Subcutaneous adipose tissue (tissue), 4 donors: ENCODE measurements around the gene TCP10L. TPM values are rescaled to one million over a fixed set of nuclear protein-coding genes. Genes with fewer than 3 reads are reported as not detected.

Experiments used
- total RNA-seq, 4 donors: library from RNA; depleted of rRNA; stranded (reverse); fragments of >200 nt; gene quantifications; one replicate each; pipeline ENCODE4 v1.1.0, GENCODE V29; 2016
- TF ChIP-seq, protein P1 (sequence below): fragments of 450-650 bp; IDR thresholded peaks from one replicate; pipeline ENCODE4 v1.5.1; 2016; ENCODE audit warnings: low read depth, mild to moderate bottlenecking, control low read depth, antibody characterized with exemption, moderate library complexity

Gene TCP10L
- total RNA-seq, 4 donors from 2014 or later = not detected

GRCh38 chr21:32560896-32561295 lies 24.4 kb downstream of the TCP10L start:
- TF ChIP-seq, protein P1, sequence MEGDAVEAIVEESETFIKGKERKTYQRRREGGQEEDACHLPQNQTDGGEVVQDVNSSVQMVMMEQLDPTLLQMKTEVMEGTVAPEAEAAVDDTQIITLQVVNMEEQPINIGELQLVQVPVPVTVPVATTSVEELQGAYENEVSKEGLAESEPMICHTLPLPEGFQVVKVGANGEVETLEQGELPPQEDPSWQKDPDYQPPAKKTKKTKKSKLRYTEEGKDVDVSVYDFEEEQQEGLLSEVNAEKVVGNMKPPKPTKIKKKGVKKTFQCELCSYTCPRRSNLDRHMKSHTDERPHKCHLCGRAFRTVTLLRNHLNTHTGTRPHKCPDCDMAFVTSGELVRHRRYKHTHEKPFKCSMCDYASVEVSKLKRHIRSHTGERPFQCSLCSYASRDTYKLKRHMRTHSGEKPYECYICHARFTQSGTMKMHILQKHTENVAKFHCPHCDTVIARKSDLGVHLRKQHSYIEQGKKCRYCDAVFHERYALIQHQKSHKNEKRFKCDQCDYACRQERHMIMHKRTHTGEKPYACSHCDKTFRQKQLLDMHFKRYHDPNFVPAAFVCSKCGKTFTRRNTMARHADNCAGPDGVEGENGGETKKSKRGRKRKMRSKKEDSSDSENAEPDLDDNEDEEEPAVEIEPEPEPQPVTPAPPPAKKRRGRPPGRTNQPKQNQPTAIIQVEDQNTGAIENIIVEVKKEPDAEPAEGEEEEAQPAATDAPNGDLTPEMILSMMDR = no peak

DNA sequence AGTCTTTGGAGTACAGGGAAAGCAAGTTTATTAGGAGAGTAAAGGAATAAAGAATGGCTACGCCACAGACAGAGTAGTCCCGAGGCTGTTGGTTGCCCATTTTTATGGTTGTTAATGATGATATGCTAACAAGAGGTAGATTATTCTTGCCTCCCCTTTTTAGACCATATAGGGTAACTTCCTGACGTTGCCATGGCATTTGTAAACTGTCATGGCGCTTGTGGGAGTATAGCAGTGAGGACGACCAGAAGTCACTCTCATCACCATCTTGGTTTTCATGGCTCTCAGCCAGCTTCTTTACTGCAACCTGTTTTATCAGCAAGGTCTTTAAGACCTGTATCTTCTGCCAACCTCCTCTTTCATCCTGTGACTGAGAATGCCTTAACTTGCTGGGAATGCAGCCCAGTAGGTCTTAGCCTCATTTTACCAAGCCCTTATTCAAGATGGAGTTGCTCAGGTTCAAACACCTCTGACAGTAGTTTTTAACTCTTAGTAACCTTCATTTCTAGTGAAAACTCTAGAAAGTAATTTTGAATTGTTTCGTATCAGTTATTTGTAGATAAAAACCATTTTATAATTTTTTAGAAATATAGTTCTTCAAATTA lies 26.2 kb downstream of the TCP10L start:
- TF ChIP-seq, protein P1 = no peak

DNA sequence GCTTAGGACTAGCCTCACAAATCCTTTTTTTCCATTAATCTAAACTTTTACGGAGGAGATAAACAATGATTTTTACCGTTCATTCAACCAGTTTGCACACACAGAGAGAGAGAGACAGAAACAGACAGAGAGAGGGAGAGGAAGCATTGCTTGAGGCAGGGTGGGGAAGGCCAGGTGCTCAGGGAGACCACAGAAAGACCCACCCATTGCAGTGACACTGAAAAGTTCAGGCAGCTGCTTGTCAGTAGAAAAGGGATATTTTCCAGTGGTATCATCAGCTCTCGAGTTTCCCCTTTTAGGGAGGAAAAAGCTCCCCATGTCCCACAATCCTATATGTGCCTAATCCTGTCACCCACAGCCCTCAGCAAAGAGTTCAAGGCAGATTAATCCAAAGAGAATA lies 27.2 kb downstream of the TCP10L start:
- TF ChIP-seq, protein P1 = no peak

DNA sequence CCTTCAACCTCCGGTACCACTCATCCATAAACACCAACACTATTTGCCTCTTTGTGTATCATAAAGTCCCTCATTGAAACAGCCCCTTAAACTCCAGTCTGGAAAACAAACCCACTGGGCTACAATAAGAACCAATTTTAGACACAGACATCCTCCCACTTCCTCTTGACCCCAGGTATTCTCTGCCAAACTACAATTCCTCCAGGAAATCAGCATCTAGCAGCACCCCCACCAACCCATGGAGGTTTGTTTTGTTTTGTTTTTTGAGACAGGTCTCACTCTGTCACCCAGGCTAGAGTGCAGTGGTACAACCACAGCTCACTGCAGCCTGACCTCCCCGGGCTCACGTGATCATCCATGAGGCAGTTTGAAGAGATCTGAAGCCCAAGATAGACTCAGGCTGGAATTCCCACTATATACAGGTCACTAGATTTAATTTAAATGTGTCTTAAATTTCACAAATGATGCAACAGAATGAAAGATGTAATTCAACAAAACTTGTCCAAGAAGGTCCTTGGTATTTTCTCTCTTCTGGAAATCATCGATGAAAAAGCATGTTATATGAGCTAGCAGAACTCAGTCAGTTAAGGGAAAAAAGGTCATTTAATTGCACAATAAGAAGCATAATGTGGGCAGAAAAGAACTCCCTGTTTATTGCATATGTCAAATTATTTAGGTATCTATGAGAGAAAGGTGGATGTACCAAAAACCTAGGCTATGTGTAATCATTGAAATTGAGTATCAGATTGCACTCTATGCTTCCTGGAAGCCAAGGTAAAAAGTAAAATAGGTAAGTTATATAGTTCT lies 30.3 kb downstream of the TCP10L start:
- TF ChIP-seq, protein P1 = no peak

DNA sequence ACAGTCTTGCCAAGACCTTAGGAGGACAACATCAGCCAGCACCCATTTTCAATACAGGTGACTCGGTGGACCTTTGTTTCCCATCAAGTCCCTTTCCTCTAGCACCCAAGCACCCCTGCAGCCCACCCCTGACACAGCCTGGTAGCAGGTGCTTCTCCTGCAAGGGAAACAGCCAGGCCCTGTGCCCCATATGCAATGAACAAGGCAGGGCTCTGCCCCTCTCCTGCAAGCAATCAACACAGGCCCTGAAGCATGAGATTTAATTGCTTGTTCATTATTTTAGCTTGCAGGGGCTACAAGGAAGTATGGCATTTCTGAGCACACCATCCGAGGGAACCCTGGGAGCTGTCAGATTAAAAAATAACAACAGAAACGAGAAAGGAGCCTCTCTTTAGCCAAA lies 35.4 kb downstream of the TCP10L start:
- TF ChIP-seq, protein P1 = no peak

DNA sequence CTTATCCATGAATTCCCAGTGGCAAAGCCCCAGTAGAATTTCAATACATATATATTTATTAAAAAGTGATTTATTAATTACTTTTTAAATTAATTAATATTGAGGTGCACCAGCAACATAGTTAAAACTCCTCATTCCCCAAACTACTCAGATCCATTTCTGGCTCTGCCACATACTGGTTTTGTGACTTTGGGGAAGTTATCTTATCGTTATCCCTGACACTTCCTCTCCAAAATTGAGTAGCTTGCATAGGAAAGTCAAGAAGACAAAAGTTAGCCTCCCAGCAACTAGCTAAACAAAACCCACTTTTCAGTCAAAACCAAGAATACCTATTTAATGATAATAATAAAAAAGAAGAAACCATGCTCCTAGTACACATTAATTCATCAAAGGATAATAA lies 35.9 kb downstream of the TCP10L start:
- TF ChIP-seq, protein P1 = no peak

GRCh38 chr21:32548978-32549377 lies 36.3 kb downstream of the TCP10L start:
- TF ChIP-seq, protein P1 = no peak
